Measurements from ENCODE around the gene PFDN5.

The PFDN5 gene

DNA sequence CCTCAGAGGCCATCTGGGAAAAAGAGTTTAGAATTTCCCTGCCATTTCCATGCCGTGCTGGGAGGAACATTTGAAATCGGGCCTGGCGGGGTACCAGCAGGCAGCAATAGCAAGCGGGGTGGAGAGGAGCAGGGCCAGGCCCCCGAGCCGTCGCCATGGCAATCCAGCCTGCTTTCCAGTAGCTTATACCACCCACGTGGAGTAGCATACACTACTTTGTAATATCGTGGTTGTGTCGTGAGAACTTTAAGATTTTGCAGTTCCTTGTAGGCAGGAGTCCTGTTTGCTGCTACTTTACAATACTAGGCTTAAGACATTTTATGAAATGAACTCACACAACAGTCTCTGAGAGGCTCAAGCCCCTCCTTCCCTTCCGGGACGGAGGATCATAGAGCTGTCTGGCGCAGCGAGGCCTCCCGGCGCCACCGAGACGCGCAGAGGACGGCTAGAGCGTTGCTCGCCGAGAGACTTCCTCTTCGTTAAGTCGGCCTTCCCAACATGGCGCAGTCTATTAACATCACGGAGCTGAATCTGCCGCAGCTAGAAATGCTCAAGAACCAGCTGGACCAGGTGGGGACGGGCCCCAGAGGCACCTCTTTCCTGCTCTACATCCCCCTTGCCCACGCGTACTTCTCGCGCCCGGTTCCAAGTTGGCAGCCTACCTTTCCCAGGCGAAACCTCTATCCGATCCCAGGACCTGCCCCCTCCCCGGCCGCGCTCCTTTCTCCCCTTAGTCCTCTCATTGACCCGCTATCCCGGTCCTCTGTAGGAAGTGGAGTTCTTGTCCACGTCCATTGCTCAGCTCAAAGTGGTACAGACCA lies at the start of gene PFDN5:
TSS of gene PFDN5 (plus strand) at position 473 of the 821 bp plus-strand sequence. CDS start at position 499, 26 bp downstream.
- DNase-seq (ENCODE audit: low read depth): peak; percentile 96
- TF ChIP-seq, protein P1, sequence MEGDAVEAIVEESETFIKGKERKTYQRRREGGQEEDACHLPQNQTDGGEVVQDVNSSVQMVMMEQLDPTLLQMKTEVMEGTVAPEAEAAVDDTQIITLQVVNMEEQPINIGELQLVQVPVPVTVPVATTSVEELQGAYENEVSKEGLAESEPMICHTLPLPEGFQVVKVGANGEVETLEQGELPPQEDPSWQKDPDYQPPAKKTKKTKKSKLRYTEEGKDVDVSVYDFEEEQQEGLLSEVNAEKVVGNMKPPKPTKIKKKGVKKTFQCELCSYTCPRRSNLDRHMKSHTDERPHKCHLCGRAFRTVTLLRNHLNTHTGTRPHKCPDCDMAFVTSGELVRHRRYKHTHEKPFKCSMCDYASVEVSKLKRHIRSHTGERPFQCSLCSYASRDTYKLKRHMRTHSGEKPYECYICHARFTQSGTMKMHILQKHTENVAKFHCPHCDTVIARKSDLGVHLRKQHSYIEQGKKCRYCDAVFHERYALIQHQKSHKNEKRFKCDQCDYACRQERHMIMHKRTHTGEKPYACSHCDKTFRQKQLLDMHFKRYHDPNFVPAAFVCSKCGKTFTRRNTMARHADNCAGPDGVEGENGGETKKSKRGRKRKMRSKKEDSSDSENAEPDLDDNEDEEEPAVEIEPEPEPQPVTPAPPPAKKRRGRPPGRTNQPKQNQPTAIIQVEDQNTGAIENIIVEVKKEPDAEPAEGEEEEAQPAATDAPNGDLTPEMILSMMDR (IDR thresholded peaks at IDR 0.05; ENCODE audit: low read depth, low read length): no peak
- TF ChIP-seq, protein P2, sequence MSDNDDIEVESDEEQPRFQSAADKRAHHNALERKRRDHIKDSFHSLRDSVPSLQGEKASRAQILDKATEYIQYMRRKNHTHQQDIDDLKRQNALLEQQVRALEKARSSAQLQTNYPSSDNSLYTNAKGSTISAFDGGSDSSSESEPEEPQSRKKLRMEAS (IDR thresholded peaks at IDR 0.05; ENCODE audit: low read depth, low read length): peak; percentile 90
- TF ChIP-seq POLR2A (IDR thresholded peaks at IDR 0.05; ENCODE audit: extremely low read depth, insufficient read length): peak; percentile 65
- peak within 1 kb of the TSS; percentile 99 for H3K4me3 ChIP-seq (ENCODE audit: low read depth, low read length)

DNA sequence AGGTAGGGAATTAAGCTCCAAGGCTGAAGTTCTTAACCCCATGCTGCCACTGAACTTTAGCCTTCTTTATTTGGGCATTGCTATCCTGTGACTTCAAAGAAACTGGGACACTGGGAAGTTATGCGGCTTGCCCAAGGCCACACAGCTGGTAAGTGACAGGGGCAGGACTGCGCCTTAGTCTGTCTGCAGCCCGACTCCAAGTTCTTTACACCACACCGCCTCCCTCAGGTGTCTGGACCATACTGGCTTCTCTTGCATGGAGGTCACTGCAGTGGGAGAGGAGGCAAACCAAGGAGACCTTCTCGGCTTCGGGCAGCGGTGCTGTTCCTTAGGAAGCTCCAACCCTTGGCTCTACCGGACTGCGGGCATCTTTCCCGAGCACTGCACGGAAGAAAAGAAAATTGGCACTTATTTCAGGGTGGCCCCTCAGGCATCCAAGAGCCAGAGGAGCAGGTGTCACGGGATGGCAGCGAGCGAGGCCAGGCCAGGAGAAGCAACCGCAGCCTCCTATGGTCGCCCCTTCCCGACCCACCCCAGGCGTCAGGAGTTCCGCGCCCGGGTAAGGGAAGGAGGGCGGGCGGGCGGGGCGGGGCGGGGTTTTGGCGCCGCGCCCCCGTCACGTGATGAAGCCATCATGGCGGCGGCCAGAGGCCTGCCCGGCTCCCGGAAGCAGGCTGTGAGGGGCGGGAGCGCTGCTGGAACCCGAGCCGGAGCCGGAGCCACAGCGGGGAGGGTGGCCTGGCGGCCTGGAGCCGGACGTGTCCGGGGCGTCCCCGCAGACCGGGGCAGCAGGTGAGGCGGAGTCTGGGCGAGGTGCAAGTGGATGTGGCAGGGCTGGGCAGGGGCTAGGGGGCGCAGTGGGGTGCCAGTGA lies 43.6 kb upstream of the PFDN5 start:
- DNase-seq (ENCODE audit: low read depth): peak; percentile 83

DNA sequence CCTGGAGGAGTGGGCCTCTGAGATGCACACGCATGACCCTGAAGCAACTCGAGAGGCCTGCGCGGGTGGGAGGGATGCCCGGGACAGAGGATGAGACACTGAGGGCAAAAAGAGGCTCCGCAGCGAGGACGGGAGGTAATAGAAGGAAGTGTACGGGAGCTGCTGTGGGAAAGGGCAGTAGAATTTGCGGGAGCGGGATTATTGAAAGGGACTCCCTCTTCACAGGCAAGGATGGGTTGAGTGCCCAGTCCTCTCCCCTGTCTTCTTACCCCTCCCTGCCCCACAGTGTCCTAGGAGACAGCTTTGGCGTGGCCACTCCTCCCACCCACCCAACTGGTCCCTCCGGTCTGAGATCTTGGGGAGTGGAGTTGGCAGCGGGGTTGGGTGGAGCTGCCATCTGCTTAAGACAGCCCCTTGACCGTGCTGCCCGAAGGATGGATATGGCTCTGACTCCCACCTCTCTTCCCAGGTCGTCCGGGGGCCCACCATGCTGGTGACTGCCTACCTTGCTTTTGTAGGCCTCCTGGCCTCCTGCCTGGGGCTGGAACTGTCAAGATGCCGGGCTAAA lies 42.9 kb upstream of the PFDN5 start:
- TF ChIP-seq, protein P2 (IDR thresholded peaks at IDR 0.05; ENCODE audit: low read depth, low read length): no peak
- no peak for TF ChIP-seq MYC (IDR thresholded peaks at IDR 0.05; ENCODE audit: low read depth, low read length)
- TF ChIP-seq, protein P1 (IDR thresholded peaks at IDR 0.05; ENCODE audit: low read depth, low read length): no peak
- no peak for TF ChIP-seq POLR2A (IDR thresholded peaks at IDR 0.05; ENCODE audit: extremely low read depth, insufficient read length)
- H3K4me3 ChIP-seq (ENCODE audit: low read depth, low read length): peak overlapping the region; percentile 95
- DNase-seq (ENCODE audit: low read depth): no peak

More for the DNA sequence above, 43.6 kb upstream of the PFDN5 start:
- peak overlapping the region; percentile 95 for H3K4me3 ChIP-seq (ENCODE audit: low read depth, low read length)
- TF ChIP-seq, protein P1 (IDR thresholded peaks at IDR 0.05; ENCODE audit: low read depth, low read length): peak; percentile 33
- TF ChIP-seq, protein P2 (IDR thresholded peaks at IDR 0.05; ENCODE audit: low read depth, low read length): peak; percentile 53; the same call in 1 of the 2 replicates
- peak; percentile 59 for TF ChIP-seq POLR2A (IDR thresholded peaks at IDR 0.05; ENCODE audit: extremely low read depth, insufficient read length)
- TF ChIP-seq MYC (IDR thresholded peaks at IDR 0.05; ENCODE audit: low read depth, low read length): peak; percentile 34; the same call in 1 of the 2 replicates

DNA sequence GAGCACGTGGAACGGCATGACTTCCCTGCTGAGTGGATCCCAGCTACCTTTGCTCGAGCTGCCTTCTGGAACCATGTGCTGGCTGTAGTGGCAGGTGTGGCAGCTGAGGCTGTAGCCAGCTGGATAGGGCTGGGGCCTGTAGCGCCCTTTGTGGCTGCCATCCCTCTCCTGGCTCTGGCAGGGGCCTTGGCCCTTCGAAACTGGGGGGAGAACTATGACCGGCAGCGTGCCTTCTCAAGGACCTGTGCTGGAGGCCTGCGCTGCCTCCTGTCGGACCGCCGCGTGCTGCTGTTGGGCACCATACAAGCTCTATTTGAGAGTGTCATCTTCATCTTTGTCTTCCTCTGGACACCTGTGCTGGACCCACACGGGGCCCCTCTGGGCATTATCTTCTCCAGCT lies 42.0 kb upstream of the PFDN5 start:
- TF ChIP-seq, protein P2 (IDR thresholded peaks at IDR 0.05; ENCODE audit: low read depth, low read length): no peak
- no peak for TF ChIP-seq POLR2A (IDR thresholded peaks at IDR 0.05; ENCODE audit: extremely low read depth, insufficient read length)
- TF ChIP-seq, protein P1 (IDR thresholded peaks at IDR 0.05; ENCODE audit: low read depth, low read length): no peak
- no peak for TF ChIP-seq MYC (IDR thresholded peaks at IDR 0.05; ENCODE audit: low read depth, low read length)
- no peak for DNase-seq (ENCODE audit: low read depth)
- H3K4me3 ChIP-seq (ENCODE audit: low read depth, low read length): peak overlapping the region; percentile 95

DNA sequence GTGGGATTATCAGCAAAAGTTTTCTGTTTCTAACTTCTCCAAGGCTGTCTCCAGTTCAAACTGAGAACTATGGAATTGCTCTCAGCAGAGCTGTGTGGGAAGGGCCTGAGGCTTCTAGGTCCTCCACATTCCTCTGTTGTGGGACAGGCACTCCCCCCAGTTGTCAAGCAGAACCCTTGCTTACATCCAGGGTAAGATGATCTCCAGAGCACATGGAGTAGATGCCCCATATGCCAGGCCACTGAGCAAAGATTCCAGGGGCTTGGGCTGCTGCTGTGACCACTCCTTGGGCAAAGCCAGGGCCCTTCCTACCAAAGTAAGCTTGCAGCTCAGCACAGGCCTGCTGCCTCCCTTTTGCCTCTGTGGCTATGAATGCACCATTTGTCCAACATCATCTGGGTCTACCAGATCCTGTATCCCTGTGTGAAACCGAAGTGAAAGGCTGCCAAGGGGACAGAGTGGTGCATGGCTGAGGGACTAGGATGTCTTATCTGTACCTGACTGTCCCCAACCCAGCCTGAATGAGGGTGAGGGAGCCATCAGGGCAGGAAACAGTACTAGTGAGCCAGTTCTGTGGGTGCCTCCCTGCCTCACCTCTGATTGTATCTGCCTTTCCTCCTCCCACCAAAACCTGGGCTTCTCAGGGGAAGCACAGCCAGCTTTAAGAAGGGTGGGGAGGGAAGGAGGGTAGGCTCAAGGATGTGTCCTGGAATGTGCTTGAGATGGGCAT lies 40.4 kb upstream of the PFDN5 start:
- no peak overlapping the region for H3K4me3 ChIP-seq (ENCODE audit: low read depth, low read length)
- no peak for TF ChIP-seq POLR2A (IDR thresholded peaks at IDR 0.05; ENCODE audit: extremely low read depth, insufficient read length)
- no peak for DNase-seq (ENCODE audit: low read depth)
